Panc1 (cell line): ENCODE results near the gene PTGIS. TPM values are rescaled to one million over a fixed set of nuclear protein-coding genes. Genes with fewer than 3 reads are reported as not detected.
A peak's percentile ranks its signal among the peaks of the same experiment; 100 is the strongest.

Experiments used
- ATAC-seq: fragments of 200-7000 bp; cut with Tn5 transposase; 2 replicates; pipeline ENCODE4 v1.9.1; 2020; ENCODE audit warnings: mild to moderate bottlenecking, moderate library complexity
- BruUV-seq: library from RNA; stranded (reverse); fragments of 400-500 nt; replicated peaks from 2 replicates; lab custom pipeline; 2021; lab: Mats Ljungman, UMichigan
- CTCF ChIA-PET: fragments of 300-600 bp; sonication (Branson Sonifier 250); formaldehyde crosslinking; loops from one replicate; lab custom pipeline; 2022; ENCODE audit warnings: antibody characterized with exemption; lab: Charles Lee
- POLR2A ChIA-PET: fragments of 300-600 bp; sonication (Branson Sonifier 250); formaldehyde crosslinking; loops from one replicate; lab custom pipeline; 2022; ENCODE audit warnings: antibody characterized with exemption; lab: Charles Lee
- DNase-seq: peaks from one replicate; pipeline ENCODE4 v3.0.0-alpha.2; 2010; ENCODE audit warnings: low read depth, low spot score
- H3K27ac ChIP-seq: 2 replicates; pipeline ENCODE4 v1.5.1; 2011; ENCODE audit warnings: mild to moderate bottlenecking, low read length, inconsistent platforms
- H3K27me3 ChIP-seq: fragments of 200-500 bp; sonication (Bioruptor generic); 2 replicates; pipeline ENCODE4 v1.6.0; 2014; ENCODE audit warnings: low read length, inconsistent platforms; ENCODE audit not compliant: control insufficient read depth, insufficient read depth
- H3K36me3 ChIP-seq: fragments of 200-500 bp; sonication (Bioruptor generic); 2 replicates; pipeline ENCODE4 v1.5.1; 2014; ENCODE audit warnings: inconsistent platforms, mild to moderate bottlenecking, low read length, moderate library complexity; ENCODE audit not compliant: control insufficient read depth, insufficient read depth
- H3K4me1 ChIP-seq: 2 replicates; pipeline ENCODE4 v1.5.1; 2011; ENCODE audit warnings: inconsistent platforms, mild to moderate bottlenecking, low read length, moderate library complexity; ENCODE audit not compliant: control insufficient read depth, insufficient read depth
- H3K4me3 ChIP-seq, 2 experiments: 2 replicates each; pipeline ENCODE4 v1.5.1; 2011 to 2012; ENCODE audit warnings: low read depth in 2 of 2, low read length in 2 of 2, mild to moderate bottlenecking in 2 of 2, inconsistent platforms in 1 of 2, moderate library complexity in 1 of 2
- H3K9me3 ChIP-seq: fragments of 200-500 bp; sonication (Bioruptor generic); 2 replicates; pipeline ENCODE4 v1.5.1; 2014; ENCODE audit warnings: low read depth, mild to moderate bottlenecking, inconsistent platforms, low read length, moderate library complexity; ENCODE audit not compliant: control insufficient read depth, insufficient read depth
- POLR2AphosphoS5 ChIP-seq: IDR thresholded peaks from 2 replicates; pipeline ENCODE4 v1.6.1; 2012; ENCODE audit warnings: mild to moderate bottlenecking, low read depth, low read length, moderate library complexity
- SIN3A ChIP-seq: IDR thresholded peaks from 2 replicates; pipeline ENCODE4 v1.6.1; 2012; ENCODE audit warnings: low read depth, mild to moderate bottlenecking, low read length, moderate library complexity, borderline replicate concordance; ENCODE audit not compliant: insufficient read depth
- TCF7L2 ChIP-seq: IDR thresholded peaks from 2 replicates; pipeline ENCODE4 v1.6.1; 2011; ENCODE audit warnings: mild to moderate bottlenecking, low read depth, low read length, inconsistent platforms
- in situ Hi-C: cut with HindIII; loops from 2 replicates; pipeline ENCODE4 v1.10.0; 2016; ENCODE audit warnings: low sequenced_read_pairs, low pct_unique_long_range_greater_than_20kb
- intact Hi-C: fragments of 100-400 bp; cut with micrococcal nuclease; formaldehyde crosslinking; loops from one replicate; pipeline ENCODE4 v1.10.0; 2022; ENCODE audit not compliant: unreplicated experiment
- total RNA-seq: library from RNA; stranded (reverse); gene quantifications from one replicate; pipeline ENCODE4 v1.2.1, GENCODE V29; 2021; ENCODE audit not compliant: unreplicated experiment
- TF ChIP-seq, protein P1 (sequence below): fragments of 450-650 bp; IDR thresholded peaks from 2 replicates; pipeline ENCODE4 v1.5.1; 2017; ENCODE audit warnings: mild to moderate bottlenecking
- TF ChIP-seq, protein P2 (sequence below), 2 experiments: IDR thresholded peaks; 2 replicates each; pipeline ENCODE4 v1.6.1; 2011 to 2012; ENCODE audit warnings: low read depth in 2 of 2, control low read depth in 1 of 2, low read length in 1 of 2, mild to moderate bottlenecking in 1 of 2, moderate library complexity in 1 of 2; ENCODE audit not compliant: insufficient read depth in 1 of 2

PTGIS gene
- total RNA-seq, 1 experiment from 2014 or later, result 4.4 TPM

DNA sequence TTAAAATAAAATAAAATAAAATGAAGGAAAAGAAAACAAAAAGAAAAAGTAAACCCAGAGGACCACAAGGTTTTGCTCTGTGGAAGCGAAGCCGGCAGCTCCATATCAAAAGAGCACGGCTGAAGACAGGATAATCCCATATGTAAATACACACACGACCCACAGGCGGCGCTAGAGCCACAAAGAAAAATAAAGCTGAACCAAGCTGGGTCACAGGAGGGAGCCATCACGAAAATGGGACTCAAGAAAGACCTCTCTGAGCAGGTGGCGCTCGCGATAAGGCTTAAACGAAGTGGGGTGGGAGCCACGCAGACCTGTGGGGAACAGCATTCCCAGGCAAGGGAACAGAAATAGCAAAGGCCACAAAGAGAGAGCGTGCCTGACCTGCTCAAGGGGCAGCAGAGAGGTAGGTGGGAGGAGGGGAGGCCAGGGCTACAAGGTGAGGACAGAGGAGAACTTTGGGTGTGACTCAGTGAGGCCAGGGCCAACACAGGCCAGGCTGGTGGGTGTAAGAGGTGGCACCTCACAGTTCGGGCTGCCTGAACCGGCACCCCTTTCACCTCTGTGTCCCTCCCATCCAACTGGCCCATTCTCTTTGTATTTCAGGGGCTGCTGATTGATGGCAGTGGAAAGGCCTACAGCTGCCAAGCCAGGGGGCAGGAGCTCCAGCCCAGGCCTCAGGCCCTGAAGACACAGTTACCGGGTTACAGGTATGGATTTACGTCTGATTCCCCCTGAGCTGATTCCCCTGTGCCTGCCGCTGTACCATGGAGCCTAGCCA is 26.0 kb downstream of the PTGIS start:
- Histone ChIP-seq H3K36me3 (no peaks in the 10 kb centered on the region), H3K4me1 (peaks cover 6% of the 10 kb centered on the region; the same call in 1 of the 2 replicates), H3K27me3 (no peaks in the 10 kb centered on the region), H3K9me3 (no peaks in the 10 kb centered on the region; the same call in 1 of the 2 replicates), H3K4me3 (no peak overlapping the region), H3K27ac (peak overlapping the region; percentile 30; the same call in 1 of the 2 replicates)
- no TSS peak for BruUV-seq
- ChIA-PET CTCF (interaction anchor here (0.5 to 2.4 kb wide), 12 partner anchors 14 to 401 kb away, joined by 3 to 31 read pairs (median 3); no protein-coding TSS in a partner anchor), POLR2A (interaction anchor here (0.6 kb wide), 1 partner anchor 47 kb away, joined by 3 read pairs; no protein-coding TSS in a partner anchor)
- in situ Hi-C loops, result no loop called here
- peak; percentile 79 for ATAC-seq
- intact Hi-C loops, result loop anchor here (1.0 kb wide), 1 partner anchor 67 kb away; no protein-coding TSS in a partner anchor
- DNase-seq, result peak; percentile 56
- TF ChIP-seq, protein P1, sequence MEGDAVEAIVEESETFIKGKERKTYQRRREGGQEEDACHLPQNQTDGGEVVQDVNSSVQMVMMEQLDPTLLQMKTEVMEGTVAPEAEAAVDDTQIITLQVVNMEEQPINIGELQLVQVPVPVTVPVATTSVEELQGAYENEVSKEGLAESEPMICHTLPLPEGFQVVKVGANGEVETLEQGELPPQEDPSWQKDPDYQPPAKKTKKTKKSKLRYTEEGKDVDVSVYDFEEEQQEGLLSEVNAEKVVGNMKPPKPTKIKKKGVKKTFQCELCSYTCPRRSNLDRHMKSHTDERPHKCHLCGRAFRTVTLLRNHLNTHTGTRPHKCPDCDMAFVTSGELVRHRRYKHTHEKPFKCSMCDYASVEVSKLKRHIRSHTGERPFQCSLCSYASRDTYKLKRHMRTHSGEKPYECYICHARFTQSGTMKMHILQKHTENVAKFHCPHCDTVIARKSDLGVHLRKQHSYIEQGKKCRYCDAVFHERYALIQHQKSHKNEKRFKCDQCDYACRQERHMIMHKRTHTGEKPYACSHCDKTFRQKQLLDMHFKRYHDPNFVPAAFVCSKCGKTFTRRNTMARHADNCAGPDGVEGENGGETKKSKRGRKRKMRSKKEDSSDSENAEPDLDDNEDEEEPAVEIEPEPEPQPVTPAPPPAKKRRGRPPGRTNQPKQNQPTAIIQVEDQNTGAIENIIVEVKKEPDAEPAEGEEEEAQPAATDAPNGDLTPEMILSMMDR, result peak; percentile 96
- TF ChIP-seq SIN3A, result no peak

- no peaks in the 10 kb centered on the region for H3K36me3 ChIP-seq
- ATAC-seq, result no peak
- POLR2A ChIA-PET, result no interaction called here
- intact Hi-C loops, result loop anchor here (1.0 kb wide), 1 partner anchor 68 kb away; no protein-coding TSS in a partner anchor
- in situ Hi-C loops, result no loop called here
- TF ChIP-seq SIN3A (no peak), TCF7L2 (no peak), POLR2AphosphoS5 (no peak)
- TF ChIP-seq, protein P2, sequence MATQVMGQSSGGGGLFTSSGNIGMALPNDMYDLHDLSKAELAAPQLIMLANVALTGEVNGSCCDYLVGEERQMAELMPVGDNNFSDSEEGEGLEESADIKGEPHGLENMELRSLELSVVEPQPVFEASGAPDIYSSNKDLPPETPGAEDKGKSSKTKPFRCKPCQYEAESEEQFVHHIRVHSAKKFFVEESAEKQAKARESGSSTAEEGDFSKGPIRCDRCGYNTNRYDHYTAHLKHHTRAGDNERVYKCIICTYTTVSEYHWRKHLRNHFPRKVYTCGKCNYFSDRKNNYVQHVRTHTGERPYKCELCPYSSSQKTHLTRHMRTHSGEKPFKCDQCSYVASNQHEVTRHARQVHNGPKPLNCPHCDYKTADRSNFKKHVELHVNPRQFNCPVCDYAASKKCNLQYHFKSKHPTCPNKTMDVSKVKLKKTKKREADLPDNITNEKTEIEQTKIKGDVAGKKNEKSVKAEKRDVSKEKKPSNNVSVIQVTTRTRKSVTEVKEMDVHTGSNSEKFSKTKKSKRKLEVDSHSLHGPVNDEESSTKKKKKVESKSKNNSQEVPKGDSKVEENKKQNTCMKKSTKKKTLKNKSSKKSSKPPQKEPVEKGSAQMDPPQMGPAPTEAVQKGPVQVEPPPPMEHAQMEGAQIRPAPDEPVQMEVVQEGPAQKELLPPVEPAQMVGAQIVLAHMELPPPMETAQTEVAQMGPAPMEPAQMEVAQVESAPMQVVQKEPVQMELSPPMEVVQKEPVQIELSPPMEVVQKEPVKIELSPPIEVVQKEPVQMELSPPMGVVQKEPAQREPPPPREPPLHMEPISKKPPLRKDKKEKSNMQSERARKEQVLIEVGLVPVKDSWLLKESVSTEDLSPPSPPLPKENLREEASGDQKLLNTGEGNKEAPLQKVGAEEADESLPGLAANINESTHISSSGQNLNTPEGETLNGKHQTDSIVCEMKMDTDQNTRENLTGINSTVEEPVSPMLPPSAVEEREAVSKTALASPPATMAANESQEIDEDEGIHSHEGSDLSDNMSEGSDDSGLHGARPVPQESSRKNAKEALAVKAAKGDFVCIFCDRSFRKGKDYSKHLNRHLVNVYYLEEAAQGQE (IDR thresholded peaks at IDR 0.05; ENCODE audit: insufficient read depth in 1 of 2, low read depth in 2 of 2, low read length in 1 of 2), result no peak
- TF ChIP-seq, protein P1, result no peak
- H3K27ac ChIP-seq, result no peak overlapping the region
- H3K27me3 ChIP-seq, result no peaks in the 10 kb centered on the region
- BruUV-seq, result no TSS peak
- CTCF ChIA-PET, result interaction anchor here (0.5 to 2.4 kb wide), 14 partner anchors 16 to 355 kb away, joined by 3 to 31 read pairs (median 4); no protein-coding TSS in a partner anchor
- H3K9me3 ChIP-seq, result no peaks in the 10 kb centered on the region; the same call in 1 of the 2 replicates
- no peak for DNase-seq
- H3K4me1 ChIP-seq, result peaks cover 6% of the 10 kb centered on the region; the same call in 1 of the 2 replicates
- no peak overlapping the region for H3K4me3 ChIP-seq
These were observed 27.1 kb downstream of the PTGIS start for GRCh38 chr20:49540687-49541435.
